ENCODE results near the gene CHRNA7. TPM values are rescaled to one million over a fixed set of nuclear protein-coding genes. Genes with fewer than 3 reads are reported as not detected.

Gene CHRNA7
- total RNA-seq, 1 donor from 2014 or later, result 9.5 TPM

GRCh38 chr15:32029409-32029861 lies 880 bp upstream of the CHRNA7 start:
- Mint-ChIP-seq H3K27me3 (ENCODE audit: low read depth) (peaks cover 29% of the 10 kb centered on the region), H3K27ac (ENCODE audit: unreplicated experiment) (no peak overlapping the region), H3K9me3 (no peaks in the 10 kb centered on the region), H3K36me3 (ENCODE audit: low read depth) (no peaks in the 10 kb centered on the region), H3K4me1 (peaks cover 21% of the 10 kb centered on the region), H3K4me3 (peak overlapping the region; percentile 90)
- DNase-seq (ENCODE audit: low read depth, low spot score), result peak; percentile 62
- TF ChIP-seq, protein P1, sequence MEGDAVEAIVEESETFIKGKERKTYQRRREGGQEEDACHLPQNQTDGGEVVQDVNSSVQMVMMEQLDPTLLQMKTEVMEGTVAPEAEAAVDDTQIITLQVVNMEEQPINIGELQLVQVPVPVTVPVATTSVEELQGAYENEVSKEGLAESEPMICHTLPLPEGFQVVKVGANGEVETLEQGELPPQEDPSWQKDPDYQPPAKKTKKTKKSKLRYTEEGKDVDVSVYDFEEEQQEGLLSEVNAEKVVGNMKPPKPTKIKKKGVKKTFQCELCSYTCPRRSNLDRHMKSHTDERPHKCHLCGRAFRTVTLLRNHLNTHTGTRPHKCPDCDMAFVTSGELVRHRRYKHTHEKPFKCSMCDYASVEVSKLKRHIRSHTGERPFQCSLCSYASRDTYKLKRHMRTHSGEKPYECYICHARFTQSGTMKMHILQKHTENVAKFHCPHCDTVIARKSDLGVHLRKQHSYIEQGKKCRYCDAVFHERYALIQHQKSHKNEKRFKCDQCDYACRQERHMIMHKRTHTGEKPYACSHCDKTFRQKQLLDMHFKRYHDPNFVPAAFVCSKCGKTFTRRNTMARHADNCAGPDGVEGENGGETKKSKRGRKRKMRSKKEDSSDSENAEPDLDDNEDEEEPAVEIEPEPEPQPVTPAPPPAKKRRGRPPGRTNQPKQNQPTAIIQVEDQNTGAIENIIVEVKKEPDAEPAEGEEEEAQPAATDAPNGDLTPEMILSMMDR (conservative IDR thresholded peaks at IDR 0.05), result peak; percentile 61

DNA sequence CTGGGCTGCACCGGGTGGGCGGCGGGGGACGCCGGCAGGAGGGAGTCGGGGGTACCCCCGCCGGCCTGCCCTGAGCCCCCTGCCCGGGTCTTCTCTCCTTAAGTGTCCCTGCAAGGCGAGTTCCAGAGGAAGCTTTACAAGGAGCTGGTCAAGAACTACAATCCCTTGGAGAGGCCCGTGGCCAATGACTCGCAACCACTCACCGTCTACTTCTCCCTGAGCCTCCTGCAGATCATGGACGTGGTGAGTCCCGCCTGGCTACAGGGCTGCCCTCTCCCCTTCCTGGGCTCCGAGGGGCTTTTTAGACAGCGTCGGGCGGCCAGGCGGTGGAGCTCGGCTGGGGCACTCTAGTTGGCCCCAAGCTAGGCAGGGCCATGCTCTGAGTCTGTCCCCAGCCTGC lies 480 bp downstream of the CHRNA7 start:
- peak; percentile 18 for DNase-seq (ENCODE audit: low read depth, low spot score)
- Mint-ChIP-seq H3K27ac (ENCODE audit: unreplicated experiment) (no peak overlapping the region), H3K27me3 (ENCODE audit: low read depth) (peaks cover 29% of the 10 kb centered on the region)

GRCh38 chr15:32033186-32033890 lies 3.0 kb downstream of the CHRNA7 start:
- Mint-ChIP-seq H3K9me3 (no peaks in the 10 kb centered on the region), H3K36me3 (ENCODE audit: low read depth) (no peaks in the 10 kb centered on the region), H3K27me3 (ENCODE audit: low read depth) (peaks cover 19% of the 10 kb centered on the region), H3K4me3 (peak overlapping the region; percentile 4), H3K4me1 (peaks cover 21% of the 10 kb centered on the region), H3K27ac (ENCODE audit: unreplicated experiment) (no peak overlapping the region)
- TF ChIP-seq, protein P1 (conservative IDR thresholded peaks at IDR 0.05), result no peak
- DNase-seq (ENCODE audit: low read depth, low spot score), result no peak

More for the DNA sequence above, 480 bp downstream of the CHRNA7 start:
- Mint-ChIP-seq H3K36me3 (ENCODE audit: low read depth) (no peaks in the 10 kb centered on the region), H3K4me1 (peaks cover 21% of the 10 kb centered on the region), H3K9me3 (no peaks in the 10 kb centered on the region), H3K4me3 (peak overlapping the region; percentile 86)
- TF ChIP-seq, protein P1 (conservative IDR thresholded peaks at IDR 0.05), result no peak

GRCh38 chr15:32034106-32034505 lies 3.8 kb downstream of the CHRNA7 start:
- Mint-ChIP-seq H3K9me3 (no peaks in the 10 kb centered on the region), H3K27ac (ENCODE audit: unreplicated experiment) (no peak overlapping the region), H3K4me1 (peaks cover 16% of the 10 kb centered on the region), H3K36me3 (ENCODE audit: low read depth) (no peaks in the 10 kb centered on the region), H3K27me3 (ENCODE audit: low read depth) (peaks cover 12% of the 10 kb centered on the region), H3K4me3 (no peak overlapping the region)
- DNase-seq (ENCODE audit: low read depth, low spot score), result no peak
- TF ChIP-seq, protein P1 (conservative IDR thresholded peaks at IDR 0.05), result no peak

- peaks cover 9% of the 10 kb centered on the region for H3K4me1 Mint-ChIP-seq
- H3K4me3 Mint-ChIP-seq, result no peak overlapping the region
- DNase-seq (ENCODE audit: low read depth, low spot score), result no peak
- peaks cover 7% of the 10 kb centered on the region for H3K27me3 Mint-ChIP-seq (ENCODE audit: low read depth)
- H3K27ac Mint-ChIP-seq (ENCODE audit: unreplicated experiment), result no peak overlapping the region
- no peaks in the 10 kb centered on the region for H3K36me3 Mint-ChIP-seq (ENCODE audit: low read depth)
- TF ChIP-seq, protein P1 (conservative IDR thresholded peaks at IDR 0.05), result no peak
- H3K9me3 Mint-ChIP-seq, result no peaks in the 10 kb centered on the region
Observed at GRCh38 chr15:32035285-32035684, 5.0 kb downstream of the CHRNA7 start.
